Suprapubic skin (tissue), 3 donors: ENCODE measurements around the gene LRPPRC.

ENCODE experiments used
- EP300 ChIP-seq: sonication (generic); formaldehyde crosslinking; IDR thresholded peaks from one replicate; pipeline ENCODE4 v1.6.1; 2017; ENCODE audit warnings: antibody characterized with exemption
- TF ChIP-seq, protein P1 (sequence below), 2 donors: fragments of 200-600 bp in 1 of 2; fragments of 450-650 bp in 1 of 2; sonication (generic) in 1 of 2; IDR thresholded peaks; one replicate each; pipeline ENCODE4 v1.5.1; 2016 to 2019; ENCODE audit warnings: antibody characterized with exemption in 2 of 2, mild to moderate bottlenecking in 1 of 2, moderate library complexity in 1 of 2

DNA sequence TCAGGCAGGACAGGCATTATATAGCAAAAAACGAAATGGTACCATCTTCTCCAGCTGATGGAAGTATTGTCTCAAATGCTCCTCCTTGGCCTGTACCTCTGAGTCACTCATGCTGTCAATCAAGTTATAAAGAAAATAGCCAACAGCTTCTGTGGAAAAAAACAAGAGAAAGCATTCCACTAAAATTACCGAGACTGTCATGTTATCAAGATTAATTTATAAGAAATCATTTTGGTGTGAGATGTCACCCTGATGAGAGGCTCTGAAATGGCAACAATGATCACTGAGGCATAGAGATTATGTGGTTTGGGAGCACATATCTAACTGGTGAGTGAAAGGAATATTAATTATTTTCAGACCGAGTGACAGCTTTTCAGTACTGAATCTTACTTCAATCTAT, 47.4 kb downstream of the LRPPRC start:
- TF ChIP-seq, protein P1, sequence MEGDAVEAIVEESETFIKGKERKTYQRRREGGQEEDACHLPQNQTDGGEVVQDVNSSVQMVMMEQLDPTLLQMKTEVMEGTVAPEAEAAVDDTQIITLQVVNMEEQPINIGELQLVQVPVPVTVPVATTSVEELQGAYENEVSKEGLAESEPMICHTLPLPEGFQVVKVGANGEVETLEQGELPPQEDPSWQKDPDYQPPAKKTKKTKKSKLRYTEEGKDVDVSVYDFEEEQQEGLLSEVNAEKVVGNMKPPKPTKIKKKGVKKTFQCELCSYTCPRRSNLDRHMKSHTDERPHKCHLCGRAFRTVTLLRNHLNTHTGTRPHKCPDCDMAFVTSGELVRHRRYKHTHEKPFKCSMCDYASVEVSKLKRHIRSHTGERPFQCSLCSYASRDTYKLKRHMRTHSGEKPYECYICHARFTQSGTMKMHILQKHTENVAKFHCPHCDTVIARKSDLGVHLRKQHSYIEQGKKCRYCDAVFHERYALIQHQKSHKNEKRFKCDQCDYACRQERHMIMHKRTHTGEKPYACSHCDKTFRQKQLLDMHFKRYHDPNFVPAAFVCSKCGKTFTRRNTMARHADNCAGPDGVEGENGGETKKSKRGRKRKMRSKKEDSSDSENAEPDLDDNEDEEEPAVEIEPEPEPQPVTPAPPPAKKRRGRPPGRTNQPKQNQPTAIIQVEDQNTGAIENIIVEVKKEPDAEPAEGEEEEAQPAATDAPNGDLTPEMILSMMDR (IDR thresholded peaks at IDR 0.05): no peak
- no peak for TF ChIP-seq EP300
